Glutamatergic neuron (in vitro differentiated cells): Measurements from ENCODE around the gene ZAP70. TPM values are rescaled to one million over a fixed set of nuclear protein-coding genes. Genes with fewer than 3 reads are reported as not detected.

Experiments used
- DNase-seq: peaks from one replicate; pipeline ENCODE4 v3.0.0; 2022
- H3K27ac Mint-ChIP-seq: one replicate; pipeline ENCODE4 v1.8.0; 2020; ENCODE audit warnings: mild to moderate bottlenecking, mixed read lengths, inconsistent platforms; ENCODE audit not compliant: unreplicated experiment
- H3K27me3 Mint-ChIP-seq: one replicate; pipeline ENCODE4 v1.8.0; 2020; ENCODE audit warnings: mild to moderate bottlenecking, moderate library complexity, mixed read lengths, inconsistent platforms; ENCODE audit not compliant: unreplicated experiment
- H3K36me3 Mint-ChIP-seq: one replicate; pipeline ENCODE4 v1.8.0; 2020; ENCODE audit warnings: mild to moderate bottlenecking, mixed read lengths, inconsistent platforms; ENCODE audit not compliant: unreplicated experiment
- H3K4me1 Mint-ChIP-seq: one replicate; pipeline ENCODE4 v1.8.0; 2020; ENCODE audit warnings: mild to moderate bottlenecking, low read depth, mixed read lengths, inconsistent platforms; ENCODE audit not compliant: unreplicated experiment
- H3K4me3 Mint-ChIP-seq: one replicate; pipeline ENCODE4 v1.8.0; 2020; ENCODE audit warnings: mild to moderate bottlenecking, mixed read lengths, inconsistent platforms; ENCODE audit not compliant: unreplicated experiment
- H3K9me3 Mint-ChIP-seq: one replicate; pipeline ENCODE4 v1.8.0; 2020; ENCODE audit warnings: mild to moderate bottlenecking, moderate library complexity, mixed read lengths, inconsistent platforms; ENCODE audit not compliant: unreplicated experiment
- total RNA-seq: library from RNA; stranded (reverse); fragmentation: NEBNext Ultra II Directional; extraction: Animal tissue kit (Norgen Biotek cat#: 25700); gene quantifications from one replicate; pipeline ENCODE4 v1.2.1, GENCODE V29; 2021; ENCODE audit not compliant: unreplicated experiment
- TF ChIP-seq, protein P1 (sequence below): fragments of 200-600 bp; sonication (generic); IDR thresholded peaks from one replicate; pipeline ENCODE4 v1.5.0; 2021; ENCODE audit not compliant: partially characterized antibody, unreplicated experiment

The ZAP70 gene
- total RNA-seq, 1 donor from 2014 or later: 1.3 TPM

DNA sequence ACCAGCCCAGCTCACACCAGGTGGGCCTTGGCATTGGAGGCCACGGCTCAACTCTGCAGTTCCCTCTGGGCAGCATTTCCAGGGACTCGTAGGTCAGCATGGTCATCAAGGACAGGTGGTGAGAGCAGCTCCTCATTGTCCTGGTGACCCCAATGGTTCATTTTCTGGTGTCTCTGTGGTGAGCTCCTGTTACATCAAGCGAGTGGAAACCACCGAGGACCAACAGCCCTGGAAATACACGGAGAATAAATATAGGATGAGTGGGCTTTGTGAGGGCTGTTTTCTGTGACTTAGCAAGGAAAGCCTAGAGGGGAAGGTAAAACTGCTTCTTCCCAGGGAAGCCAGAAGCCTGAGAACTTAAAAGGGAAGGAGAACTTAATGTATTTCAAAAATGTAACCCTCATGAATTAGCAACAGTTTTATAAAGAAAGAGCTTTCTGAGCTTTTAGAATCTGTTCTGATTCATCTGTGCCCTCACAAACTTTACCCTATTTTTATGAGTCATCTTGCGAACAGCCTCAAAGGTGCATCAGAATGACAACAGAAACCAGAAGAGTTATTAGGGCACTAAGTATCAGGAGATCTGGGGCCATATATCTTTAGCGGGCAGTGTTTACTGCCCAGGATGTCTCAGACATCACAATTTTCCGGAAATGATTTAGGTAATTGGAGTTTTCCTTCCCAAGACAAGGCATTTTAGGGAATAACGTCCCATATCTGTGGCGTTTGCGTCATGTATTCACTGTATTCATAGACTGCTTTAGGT, 25.1 kb upstream of the ZAP70 start:
- no peak for DNase-seq
- Mint-ChIP-seq H3K27ac (no peak overlapping the region), H3K4me3 (no peak overlapping the region), H3K4me1 (no peaks in the 10 kb centered on the region), H3K36me3 (no peaks in the 10 kb centered on the region), H3K27me3 (no peaks in the 10 kb centered on the region), H3K9me3 (no peaks in the 10 kb centered on the region)
- TF ChIP-seq, protein P1, sequence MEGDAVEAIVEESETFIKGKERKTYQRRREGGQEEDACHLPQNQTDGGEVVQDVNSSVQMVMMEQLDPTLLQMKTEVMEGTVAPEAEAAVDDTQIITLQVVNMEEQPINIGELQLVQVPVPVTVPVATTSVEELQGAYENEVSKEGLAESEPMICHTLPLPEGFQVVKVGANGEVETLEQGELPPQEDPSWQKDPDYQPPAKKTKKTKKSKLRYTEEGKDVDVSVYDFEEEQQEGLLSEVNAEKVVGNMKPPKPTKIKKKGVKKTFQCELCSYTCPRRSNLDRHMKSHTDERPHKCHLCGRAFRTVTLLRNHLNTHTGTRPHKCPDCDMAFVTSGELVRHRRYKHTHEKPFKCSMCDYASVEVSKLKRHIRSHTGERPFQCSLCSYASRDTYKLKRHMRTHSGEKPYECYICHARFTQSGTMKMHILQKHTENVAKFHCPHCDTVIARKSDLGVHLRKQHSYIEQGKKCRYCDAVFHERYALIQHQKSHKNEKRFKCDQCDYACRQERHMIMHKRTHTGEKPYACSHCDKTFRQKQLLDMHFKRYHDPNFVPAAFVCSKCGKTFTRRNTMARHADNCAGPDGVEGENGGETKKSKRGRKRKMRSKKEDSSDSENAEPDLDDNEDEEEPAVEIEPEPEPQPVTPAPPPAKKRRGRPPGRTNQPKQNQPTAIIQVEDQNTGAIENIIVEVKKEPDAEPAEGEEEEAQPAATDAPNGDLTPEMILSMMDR: no peak

GRCh38 chr2:97691166-97691565, 22.2 kb upstream of the ZAP70 start:
- Mint-ChIP-seq H3K27me3 (no peaks in the 10 kb centered on the region), H3K4me1 (no peaks in the 10 kb centered on the region), H3K9me3 (no peaks in the 10 kb centered on the region), H3K27ac (no peak overlapping the region), H3K4me3 (no peak overlapping the region), H3K36me3 (no peaks in the 10 kb centered on the region)
- no peak for DNase-seq
- TF ChIP-seq, protein P1: no peak

DNA sequence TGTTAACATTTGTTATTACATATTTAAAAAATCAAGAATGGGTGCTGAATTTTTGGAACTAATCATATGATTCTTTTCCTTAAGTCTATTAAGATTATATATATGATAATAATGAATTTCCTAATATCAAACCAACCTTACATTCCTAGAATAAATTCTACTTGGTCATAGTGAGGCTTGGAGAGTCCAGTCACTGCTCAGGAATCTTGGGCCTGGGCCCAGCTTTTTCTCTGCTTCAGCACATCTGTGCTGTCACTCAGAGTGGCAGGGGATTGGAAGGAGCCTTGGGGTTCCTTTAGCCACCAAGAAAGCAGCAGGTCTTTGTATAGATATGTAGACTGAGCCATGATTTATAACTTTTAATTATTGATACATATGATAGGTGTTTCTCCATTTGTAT, 19.9 kb upstream of the ZAP70 start:
- no peaks in the 10 kb centered on the region for H3K27me3 Mint-ChIP-seq
- H3K9me3 Mint-ChIP-seq: no peaks in the 10 kb centered on the region
- no peak overlapping the region for H3K27ac Mint-ChIP-seq
- no peaks in the 10 kb centered on the region for H3K36me3 Mint-ChIP-seq
- no peak overlapping the region for H3K4me3 Mint-ChIP-seq
- H3K4me1 Mint-ChIP-seq: peaks cover 6% of the 10 kb centered on the region
- TF ChIP-seq, protein P1: no peak
- DNase-seq: no peak

- H3K27ac Mint-ChIP-seq: no peak overlapping the region
- H3K9me3 Mint-ChIP-seq: peaks cover 3% of the 10 kb centered on the region
- no peak for DNase-seq
- H3K4me1 Mint-ChIP-seq: peaks cover 16% of the 10 kb centered on the region
- no peaks in the 10 kb centered on the region for H3K36me3 Mint-ChIP-seq
- H3K4me3 Mint-ChIP-seq: no peak overlapping the region
- no peaks in the 10 kb centered on the region for H3K27me3 Mint-ChIP-seq
- TF ChIP-seq, protein P1: no peak
Measured at GRCh38 chr2:97695744-97696143, 17.6 kb upstream of the ZAP70 start.
